Activated naive CD4-positive, alpha-beta T cell treated with anti-CD3 and anti-CD28 coated beads, Interleukin-2, amount 10 ng/mL, durations not matched to agents 7 days and 5 days (primary cell): ENCODE measurements around the gene MBIP.

Source experiments
- CTCF ChIA-PET: fragments of 350-600 bp; sonication (Branson Sonifier 250); formaldehyde crosslinking; loops from one replicate; lab custom pipeline; 2021; ENCODE audit warnings: antibody characterized with exemption; lab: Charles Lee
- DNase-seq: peaks from one replicate; pipeline ENCODE4 v3.0.0-alpha.2; 2020
- H3K27ac Mint-ChIP-seq: one replicate; pipeline ENCODE4 v1.8.0; 2021; ENCODE audit warnings: mild to moderate bottlenecking, moderate library complexity, mixed read lengths
- H3K27me3 Mint-ChIP-seq: one replicate; pipeline ENCODE4 v1.8.0; 2021; ENCODE audit warnings: mild to moderate bottlenecking, mixed read lengths
- H3K36me3 Mint-ChIP-seq: one replicate; pipeline ENCODE4 v1.8.0; 2021; ENCODE audit warnings: mixed read lengths
- H3K4me1 Mint-ChIP-seq: one replicate; pipeline ENCODE4 v1.8.0; 2021; ENCODE audit warnings: mixed read lengths
- H3K4me3 Mint-ChIP-seq: one replicate; pipeline ENCODE4 v1.8.0; 2021; ENCODE audit warnings: mild to moderate bottlenecking, moderate library complexity, mixed read lengths
- H3K9me3 Mint-ChIP-seq: one replicate; pipeline ENCODE4 v1.8.0; 2021; ENCODE audit warnings: mixed read lengths

Gene MBIP

GRCh38 chr14:36295642-36296627 is 24.5 kb downstream of the MBIP start:
- Mint-ChIP-seq H3K27me3 (no peaks in the 10 kb centered on the region), H3K9me3 (no peaks in the 10 kb centered on the region), H3K27ac (no peak overlapping the region), H3K36me3 (peaks cover 21% of the 10 kb centered on the region), H3K4me3 (no peak overlapping the region), H3K4me1 (no peaks in the 10 kb centered on the region)
- CTCF ChIA-PET = interaction anchor here (0.7 kb wide), 1 partner anchor 19 kb away, joined by 3 read pairs; no protein-coding TSS in a partner anchor
- DNase-seq = no peak

GRCh38 chr14:36294543-36294942 is 25.9 kb downstream of the MBIP start:
- no peak for DNase-seq
- H3K4me3 Mint-ChIP-seq = no peak overlapping the region
- no peaks in the 10 kb centered on the region for H3K4me1 Mint-ChIP-seq
- H3K36me3 Mint-ChIP-seq = peaks cover 19% of the 10 kb centered on the region
- no peaks in the 10 kb centered on the region for H3K27me3 Mint-ChIP-seq
- CTCF ChIA-PET = no interaction called here
- no peaks in the 10 kb centered on the region for H3K9me3 Mint-ChIP-seq
- H3K27ac Mint-ChIP-seq = no peak overlapping the region

- Mint-ChIP-seq H3K27ac (no peak overlapping the region), H3K27me3 (no peaks in the 10 kb centered on the region), H3K4me1 (no peaks in the 10 kb centered on the region), H3K4me3 (no peak overlapping the region), H3K36me3 (peaks cover 16% of the 10 kb centered on the region), H3K9me3 (no peaks in the 10 kb centered on the region)
- CTCF ChIA-PET = no interaction called here
- no peak for DNase-seq
These were observed 26.6 kb downstream of the MBIP start for GRCh38 chr14:36293824-36294223.

GRCh38 chr14:36289954-36290353 is 30.5 kb downstream of the MBIP start:
- no peaks in the 10 kb centered on the region for H3K36me3 Mint-ChIP-seq
- CTCF ChIA-PET = no interaction called here
- DNase-seq = no peak
- no peaks in the 10 kb centered on the region for H3K4me1 Mint-ChIP-seq
- H3K9me3 Mint-ChIP-seq = no peaks in the 10 kb centered on the region
- H3K4me3 Mint-ChIP-seq = no peak overlapping the region
- H3K27ac Mint-ChIP-seq = no peak overlapping the region
- peaks cover 6% of the 10 kb centered on the region for H3K27me3 Mint-ChIP-seq

GRCh38 chr14:36288496-36288895 is 31.9 kb downstream of the MBIP start:
- H3K27ac Mint-ChIP-seq = no peak overlapping the region
- peaks cover 6% of the 10 kb centered on the region for H3K27me3 Mint-ChIP-seq
- H3K36me3 Mint-ChIP-seq = no peaks in the 10 kb centered on the region
- no peak for DNase-seq
- CTCF ChIA-PET = no interaction called here
- H3K4me3 Mint-ChIP-seq = no peak overlapping the region
- no peaks in the 10 kb centered on the region for H3K9me3 Mint-ChIP-seq
- no peaks in the 10 kb centered on the region for H3K4me1 Mint-ChIP-seq

- H3K9me3 Mint-ChIP-seq = no peaks in the 10 kb centered on the region
- no peak overlapping the region for H3K4me3 Mint-ChIP-seq
- peaks cover 6% of the 10 kb centered on the region for H3K27me3 Mint-ChIP-seq
- CTCF ChIA-PET = no interaction called here
- H3K36me3 Mint-ChIP-seq = no peaks in the 10 kb centered on the region
- DNase-seq = no peak
- H3K27ac Mint-ChIP-seq = no peak overlapping the region
- no peaks in the 10 kb centered on the region for H3K4me1 Mint-ChIP-seq
These were observed 35.4 kb downstream of the MBIP start for GRCh38 chr14:36284971-36285595.

GRCh38 chr14:36281309-36281708 is 39.1 kb downstream of the MBIP start:
- CTCF ChIA-PET = no interaction called here
- H3K27me3 Mint-ChIP-seq = no peaks in the 10 kb centered on the region

GRCh38 chr14:36279306-36280190 is 40.9 kb downstream of the MBIP start:
- Mint-ChIP-seq H3K27me3 (peaks cover 1% of the 10 kb centered on the region), H3K36me3 (no peaks in the 10 kb centered on the region), H3K9me3 (no peaks in the 10 kb centered on the region), H3K27ac (no peak overlapping the region), H3K4me1 (no peaks in the 10 kb centered on the region), H3K4me3 (no peak overlapping the region)
- CTCF ChIA-PET = interaction anchor here (0.7 kb wide), 1 partner anchor 249 kb away, joined by 3 read pairs; no protein-coding TSS in a partner anchor
- no peak for DNase-seq

More at GRCh38 chr14:36281309-36281708, 39.1 kb downstream of the MBIP start:
- H3K4me1 Mint-ChIP-seq = no peaks in the 10 kb centered on the region
- no peaks in the 10 kb centered on the region for H3K9me3 Mint-ChIP-seq
- no peaks in the 10 kb centered on the region for H3K36me3 Mint-ChIP-seq
- no peak overlapping the region for H3K27ac Mint-ChIP-seq
- no peak overlapping the region for H3K4me3 Mint-ChIP-seq
- no peak for DNase-seq

- no peak for DNase-seq
- no peak overlapping the region for H3K27ac Mint-ChIP-seq
These were observed 44.7 kb downstream of the MBIP start for GRCh38 chr14:36275741-36276140.

GRCh38 chr14:36271939-36272907 is 48.2 kb downstream of the MBIP start:
- DNase-seq = no peak
- H3K27me3 Mint-ChIP-seq = peaks cover 47% of the 10 kb centered on the region
- H3K9me3 Mint-ChIP-seq = no peaks in the 10 kb centered on the region
- H3K36me3 Mint-ChIP-seq = no peaks in the 10 kb centered on the region
- no peak overlapping the region for H3K27ac Mint-ChIP-seq
- CTCF ChIA-PET = no interaction called here
- H3K4me1 Mint-ChIP-seq = peaks cover 10% of the 10 kb centered on the region
- peak overlapping the region; percentile 25 for H3K4me3 Mint-ChIP-seq

More at GRCh38 chr14:36275741-36276140, 44.7 kb downstream of the MBIP start:
- H3K4me3 Mint-ChIP-seq = no peak overlapping the region
- CTCF ChIA-PET = no interaction called here
- H3K36me3 Mint-ChIP-seq = no peaks in the 10 kb centered on the region
- H3K27me3 Mint-ChIP-seq = peaks cover 39% of the 10 kb centered on the region
- peaks cover 10% of the 10 kb centered on the region for H3K4me1 Mint-ChIP-seq
- H3K9me3 Mint-ChIP-seq = no peaks in the 10 kb centered on the region

GRCh38 chr14:36271222-36271621 is 49.2 kb downstream of the MBIP start:
- Mint-ChIP-seq H3K27me3 (peaks cover 47% of the 10 kb centered on the region), H3K9me3 (no peaks in the 10 kb centered on the region), H3K36me3 (no peaks in the 10 kb centered on the region), H3K27ac (no peak overlapping the region), H3K4me3 (no peak overlapping the region), H3K4me1 (peaks cover 10% of the 10 kb centered on the region)
- DNase-seq = no peak
- CTCF ChIA-PET = no interaction called here

GRCh38 chr14:36270191-36270590 is 50.2 kb downstream of the MBIP start:
- no peak overlapping the region for H3K4me3 Mint-ChIP-seq
- CTCF ChIA-PET = no interaction called here

GRCh38 chr14:36268121-36268520 is 52.3 kb downstream of the MBIP start:
- no peak overlapping the region for H3K4me3 Mint-ChIP-seq
- peaks cover 31% of the 10 kb centered on the region for H3K27me3 Mint-ChIP-seq
- no peaks in the 10 kb centered on the region for H3K36me3 Mint-ChIP-seq
- H3K9me3 Mint-ChIP-seq = no peaks in the 10 kb centered on the region
- peaks cover 10% of the 10 kb centered on the region for H3K4me1 Mint-ChIP-seq
- no peak overlapping the region for H3K27ac Mint-ChIP-seq
- no peak for DNase-seq
- CTCF ChIA-PET = no interaction called here

More at GRCh38 chr14:36270191-36270590, 50.2 kb downstream of the MBIP start:
- Mint-ChIP-seq H3K27me3 (peaks cover 47% of the 10 kb centered on the region), H3K4me1 (peaks cover 10% of the 10 kb centered on the region), H3K27ac (no peak overlapping the region), H3K36me3 (no peaks in the 10 kb centered on the region), H3K9me3 (no peaks in the 10 kb centered on the region)
- no peak for DNase-seq
